Glutamatergic neuron (in vitro differentiated cells): Measurements from ENCODE around the gene MRPL14. TPM values are rescaled to one million over a fixed set of nuclear protein-coding genes. Genes with fewer than 3 reads are reported as not detected.

ENCODE experiments used
- DNase-seq: peaks from one replicate; pipeline ENCODE4 v3.0.0; 2022
- H3K27ac Mint-ChIP-seq: one replicate; pipeline ENCODE4 v1.8.0; 2020; ENCODE audit warnings: mild to moderate bottlenecking, mixed read lengths, inconsistent platforms; ENCODE audit not compliant: unreplicated experiment
- H3K27me3 Mint-ChIP-seq: one replicate; pipeline ENCODE4 v1.8.0; 2020; ENCODE audit warnings: mild to moderate bottlenecking, moderate library complexity, mixed read lengths, inconsistent platforms; ENCODE audit not compliant: unreplicated experiment
- H3K36me3 Mint-ChIP-seq: one replicate; pipeline ENCODE4 v1.8.0; 2020; ENCODE audit warnings: mild to moderate bottlenecking, mixed read lengths, inconsistent platforms; ENCODE audit not compliant: unreplicated experiment
- H3K4me1 Mint-ChIP-seq: one replicate; pipeline ENCODE4 v1.8.0; 2020; ENCODE audit warnings: mild to moderate bottlenecking, low read depth, mixed read lengths, inconsistent platforms; ENCODE audit not compliant: unreplicated experiment
- H3K4me3 Mint-ChIP-seq: one replicate; pipeline ENCODE4 v1.8.0; 2020; ENCODE audit warnings: mild to moderate bottlenecking, mixed read lengths, inconsistent platforms; ENCODE audit not compliant: unreplicated experiment
- H3K9me3 Mint-ChIP-seq: one replicate; pipeline ENCODE4 v1.8.0; 2020; ENCODE audit warnings: mild to moderate bottlenecking, moderate library complexity, mixed read lengths, inconsistent platforms; ENCODE audit not compliant: unreplicated experiment
- CTCF ChIP-seq: fragments of 200-600 bp; sonication (generic); IDR thresholded peaks from one replicate; pipeline ENCODE4 v1.5.0; 2021; ENCODE audit not compliant: partially characterized antibody, unreplicated experiment
- total RNA-seq: library from RNA; stranded (reverse); fragmentation: NEBNext Ultra II Directional; extraction: Animal tissue kit (Norgen Biotek cat#: 25700); gene quantifications from one replicate; pipeline ENCODE4 v1.2.1, GENCODE V29; 2021; ENCODE audit not compliant: unreplicated experiment

MRPL14 gene
- total RNA-seq, 1 donor from 2014 or later = 31.7 TPM

GRCh38 chr6:44102527-44102926 lies 24.7 kb downstream of the MRPL14 start:
- DNase-seq = no peak
- Mint-ChIP-seq H3K4me1 (peaks cover 3% of the 10 kb centered on the region), H3K36me3 (no peaks in the 10 kb centered on the region), H3K27ac (no peak overlapping the region), H3K4me3 (no peak overlapping the region), H3K27me3 (no peaks in the 10 kb centered on the region), H3K9me3 (no peaks in the 10 kb centered on the region)
- TF ChIP-seq CTCF = no peak

DNA sequence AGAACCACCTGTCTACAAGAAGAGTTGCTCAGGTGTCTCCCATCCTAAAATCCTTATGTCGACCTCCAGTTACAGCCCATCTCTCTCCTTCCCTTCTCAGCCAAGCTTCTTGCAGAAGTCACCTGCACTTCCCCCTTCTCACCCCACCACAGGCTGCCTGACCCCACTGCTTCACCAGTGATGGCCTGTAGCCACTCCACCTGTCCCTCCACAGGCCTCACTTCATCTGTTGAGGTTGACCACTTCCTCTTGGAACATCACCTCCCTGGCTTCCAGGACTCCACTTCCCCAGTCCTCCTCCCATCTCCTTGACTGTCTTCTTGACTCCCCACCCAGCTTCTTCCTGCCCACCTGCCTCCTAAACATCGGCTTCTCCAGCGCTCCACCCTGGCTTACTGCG lies 25.4 kb downstream of the MRPL14 start:
- Mint-ChIP-seq H3K4me3 (no peak overlapping the region), H3K9me3 (no peaks in the 10 kb centered on the region), H3K36me3 (no peaks in the 10 kb centered on the region), H3K27ac (no peak overlapping the region), H3K27me3 (no peaks in the 10 kb centered on the region), H3K4me1 (peaks cover 4% of the 10 kb centered on the region)
- no peak for TF ChIP-seq CTCF
- DNase-seq = no peak

DNA sequence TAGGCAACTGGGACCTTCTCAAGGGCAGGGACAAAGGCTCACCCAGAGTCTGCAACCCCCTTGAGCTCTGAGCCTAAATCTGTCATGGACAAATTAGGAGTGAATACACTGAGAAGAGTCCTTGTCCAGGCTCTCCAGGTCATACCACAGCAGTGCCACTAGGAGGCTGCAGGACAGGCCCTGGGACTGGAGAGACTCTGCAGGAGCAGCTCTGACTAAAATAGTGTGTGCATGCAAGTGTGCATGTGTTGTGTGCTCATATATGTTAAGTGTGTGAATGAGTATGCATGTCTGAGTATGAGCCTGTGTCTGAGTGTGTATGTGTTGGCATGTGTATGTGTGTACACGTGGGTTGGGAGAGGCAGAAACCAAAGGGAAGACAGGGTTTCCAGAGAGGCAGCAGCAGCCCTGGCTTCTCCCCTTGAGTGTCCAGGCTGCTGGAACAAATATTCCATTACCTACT lies 27.1 kb downstream of the MRPL14 start:
- Mint-ChIP-seq H3K36me3 (no peaks in the 10 kb centered on the region), H3K9me3 (no peaks in the 10 kb centered on the region), H3K4me1 (peaks cover 7% of the 10 kb centered on the region), H3K27ac (peak overlapping the region; percentile 11), H3K4me3 (no peak overlapping the region), H3K27me3 (peaks cover 2% of the 10 kb centered on the region)
- peak; percentile 75 for TF ChIP-seq CTCF
- DNase-seq = peak; percentile 69

DNA sequence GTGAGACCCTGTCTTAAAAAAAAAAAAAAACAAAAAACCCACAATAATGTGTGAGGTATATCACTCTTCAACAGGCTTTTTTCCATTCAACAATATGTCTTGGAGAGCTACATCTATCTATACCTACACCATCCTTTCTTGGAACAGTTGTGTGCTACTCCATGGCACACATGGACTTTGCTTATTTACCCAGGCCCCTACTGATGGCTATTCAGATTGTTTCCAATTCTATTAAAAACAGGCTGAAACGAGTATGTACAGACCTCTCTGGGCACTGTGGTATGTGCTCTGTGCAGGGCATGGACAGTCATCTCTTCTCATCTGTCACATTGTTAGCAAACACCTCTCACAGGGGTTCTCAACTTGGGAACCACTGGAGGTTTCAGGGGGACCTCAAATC lies 28.1 kb downstream of the MRPL14 start:
- Mint-ChIP-seq H3K9me3 (no peaks in the 10 kb centered on the region), H3K27me3 (peaks cover 6% of the 10 kb centered on the region), H3K36me3 (no peaks in the 10 kb centered on the region), H3K4me1 (peaks cover 7% of the 10 kb centered on the region), H3K4me3 (no peak overlapping the region), H3K27ac (no peak overlapping the region)
- TF ChIP-seq CTCF = no peak
- DNase-seq = no peak

DNA sequence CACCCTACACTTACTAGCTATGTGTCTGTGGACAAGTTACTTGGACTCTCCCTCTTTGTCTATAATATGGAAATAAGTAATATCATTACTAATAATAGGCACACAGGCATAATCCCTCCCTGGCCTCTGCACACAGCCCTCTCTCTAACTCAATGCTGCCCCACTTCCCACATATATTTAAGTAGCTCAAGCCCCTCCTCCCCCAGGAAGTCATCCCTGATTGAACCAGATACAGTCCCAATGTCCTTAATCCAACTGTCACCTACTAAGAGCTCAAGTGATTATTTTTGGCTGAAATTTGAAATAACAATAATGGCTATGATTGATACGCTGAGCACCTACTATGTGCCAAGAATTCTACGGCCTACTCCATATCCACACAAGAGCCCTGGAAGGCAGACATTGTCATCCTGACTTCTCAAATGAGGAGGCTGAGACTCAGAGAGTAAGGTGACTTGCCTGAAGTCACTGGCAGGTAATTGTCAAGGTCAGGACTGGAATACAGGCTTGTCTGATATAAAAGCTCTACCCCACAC lies 29.4 kb downstream of the MRPL14 start:
- Mint-ChIP-seq H3K27ac (no peak overlapping the region), H3K4me3 (no peak overlapping the region)

More for the DNA sequence above, 29.4 kb downstream of the MRPL14 start:
- H3K36me3 Mint-ChIP-seq = no peaks in the 10 kb centered on the region
- H3K9me3 Mint-ChIP-seq = peaks cover 3% of the 10 kb centered on the region
- TF ChIP-seq CTCF = no peak
- H3K27me3 Mint-ChIP-seq = peaks cover 7% of the 10 kb centered on the region
- H3K4me1 Mint-ChIP-seq = peaks cover 6% of the 10 kb centered on the region
- DNase-seq = no peak
